PC-3 (cell line): Measurements from ENCODE around the gene SLC6A16. TPM values are rescaled to one million over a fixed set of nuclear protein-coding genes. Genes with fewer than 3 reads are reported as not detected.

Experiments
- ATAC-seq: fragments of 200-7000 bp; cut with Tn5 transposase; 2 replicates; pipeline ENCODE4 v1.9.1; 2020; ENCODE audit warnings: mild to moderate bottlenecking, moderate library complexity
- BruUV-seq: library from RNA; stranded (reverse); fragments of 400-500 nt; replicated peaks from 2 replicates; lab custom pipeline; 2021; lab: Mats Ljungman, UMichigan
- CTCF ChIA-PET: fragments of 300-600 bp; sonication (Branson Sonifier 250); formaldehyde crosslinking; loops from one replicate; lab custom pipeline; 2022; ENCODE audit warnings: antibody characterized with exemption; lab: Charles Lee
- POLR2A ChIA-PET: fragments of 300-600 bp; sonication (Branson Sonifier 250); formaldehyde crosslinking; loops from one replicate; lab custom pipeline; 2022; ENCODE audit warnings: antibody characterized with exemption; ENCODE audit not compliant: unreplicated experiment; lab: Charles Lee
- DNase-seq: peaks from one replicate; pipeline ENCODE4 v3.0.0-alpha.2; 2015
- H2AFZ ChIP-seq: fragments of 300-600 bp; sonication (generic); 2 replicates; pipeline ENCODE4 v1.6.0; 2016; ENCODE audit warnings: antibody characterized with exemption, low read length
- H3F3A ChIP-seq: fragments of 300-600 bp; sonication (generic); one replicate; pipeline ENCODE4 v1.6.0; 2017; ENCODE audit warnings: antibody characterized with exemption, low read length, control low read depth, mild to moderate bottlenecking; ENCODE audit not compliant: unreplicated experiment
- H3K27ac ChIP-seq: fragments of 300-600 bp; sonication (generic); 2 replicates; pipeline ENCODE4 v1.5.1; 2016; ENCODE audit warnings: mild to moderate bottlenecking, low read length
- H3K27me3 ChIP-seq: fragments of 300-600 bp; sonication (generic); 2 replicates; pipeline ENCODE4 v1.6.1; 2016; ENCODE audit warnings: low read length, mixed read lengths
- H3K36me3 ChIP-seq: fragments of 300-600 bp; sonication (generic); 2 replicates; pipeline ENCODE4 v1.6.1; 2016; ENCODE audit warnings: low read depth, mixed run types, low read length, mixed read lengths
- H3K4me1 ChIP-seq: fragments of 300-600 bp; sonication (generic); 2 replicates; pipeline ENCODE4 v1.5.1; 2016; ENCODE audit warnings: low read length; ENCODE audit not compliant: insufficient read depth
- H3K4me2 ChIP-seq: fragments of 300-600 bp; sonication (generic); 2 replicates; pipeline ENCODE4 v1.6.0; 2016; ENCODE audit warnings: low read length
- H3K4me3 ChIP-seq: fragments of 300-600 bp; sonication (generic); 2 replicates; pipeline ENCODE4 v1.5.1; 2016; ENCODE audit warnings: mild to moderate bottlenecking, low read length, mixed read lengths
- H3K79me2 ChIP-seq: fragments of 300-600 bp; sonication (generic); 2 replicates; pipeline ENCODE4 v1.6.1; 2017; ENCODE audit warnings: low read length, mixed read lengths
- H3K9ac ChIP-seq: fragments of 300-600 bp; sonication (generic); 2 replicates; pipeline ENCODE4 v1.6.0; 2016; ENCODE audit warnings: mild to moderate bottlenecking, low read length
- H3K9me2 ChIP-seq: fragments of 300-600 bp; sonication (generic); replicated peaks from 2 replicates; pipeline ENCODE4 v1.6.1; 2016; ENCODE audit warnings: mixed run types, low read length, mixed read lengths
- H3K9me3 ChIP-seq: fragments of 300-600 bp; sonication (generic); 2 replicates; pipeline ENCODE4 v1.6.1; 2016; ENCODE audit warnings: low read length, mixed read lengths
- H4K20me1 ChIP-seq: fragments of 300-600 bp; sonication (generic); 2 replicates; pipeline ENCODE4 v1.6.1; 2016; ENCODE audit warnings: low read length, mixed read lengths
- EZH2 ChIP-seq: fragments of 300-600 bp; sonication (generic); IDR thresholded peaks from one replicate; pipeline ENCODE4 v1.6.1; 2017; ENCODE audit warnings: antibody characterized with exemption, mild to moderate bottlenecking, low read length; ENCODE audit not compliant: unreplicated experiment
- EZH2phosphoT487 ChIP-seq: fragments of 300-600 bp; sonication (generic); IDR thresholded peaks from 2 replicates; pipeline ENCODE4 v1.6.1; 2018; ENCODE audit warnings: mild to moderate bottlenecking, antibody characterized with exemption, low read length, borderline replicate concordance
- intact Hi-C: fragments of 100-400 bp; cut with micrococcal nuclease; formaldehyde crosslinking; loops from 2 replicates; pipeline ENCODE4 v1.9.0; 2023
- total RNA-seq: library from RNA; depleted of rRNA; stranded (reverse); fragments of >200 nt; gene quantifications from 2 replicates; pipeline ENCODE4 v1.2.3, GENCODE V29; 2014
- TF ChIP-seq, protein P1 (sequence below): fragments of 300-600 bp; sonication (generic); conservative IDR thresholded peaks from 2 replicates; pipeline ENCODE4 v1.5.1; 2017; ENCODE audit warnings: antibody characterized with exemption, low read depth, mild to moderate bottlenecking, low read length

SLC6A16 gene
- total RNA-seq, 1 experiment from 2014 or later, result not detected

GRCh38 chr19:49244256-49244655 is 80.7 kb downstream of the SLC6A16 start:
- TF ChIP-seq EZH2 (no peak), EZH2phosphoT487 (no peak)
- TF ChIP-seq, protein P1, sequence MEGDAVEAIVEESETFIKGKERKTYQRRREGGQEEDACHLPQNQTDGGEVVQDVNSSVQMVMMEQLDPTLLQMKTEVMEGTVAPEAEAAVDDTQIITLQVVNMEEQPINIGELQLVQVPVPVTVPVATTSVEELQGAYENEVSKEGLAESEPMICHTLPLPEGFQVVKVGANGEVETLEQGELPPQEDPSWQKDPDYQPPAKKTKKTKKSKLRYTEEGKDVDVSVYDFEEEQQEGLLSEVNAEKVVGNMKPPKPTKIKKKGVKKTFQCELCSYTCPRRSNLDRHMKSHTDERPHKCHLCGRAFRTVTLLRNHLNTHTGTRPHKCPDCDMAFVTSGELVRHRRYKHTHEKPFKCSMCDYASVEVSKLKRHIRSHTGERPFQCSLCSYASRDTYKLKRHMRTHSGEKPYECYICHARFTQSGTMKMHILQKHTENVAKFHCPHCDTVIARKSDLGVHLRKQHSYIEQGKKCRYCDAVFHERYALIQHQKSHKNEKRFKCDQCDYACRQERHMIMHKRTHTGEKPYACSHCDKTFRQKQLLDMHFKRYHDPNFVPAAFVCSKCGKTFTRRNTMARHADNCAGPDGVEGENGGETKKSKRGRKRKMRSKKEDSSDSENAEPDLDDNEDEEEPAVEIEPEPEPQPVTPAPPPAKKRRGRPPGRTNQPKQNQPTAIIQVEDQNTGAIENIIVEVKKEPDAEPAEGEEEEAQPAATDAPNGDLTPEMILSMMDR, result no peak
- H3K9me2 ChIP-seq, result no peaks in the 10 kb centered on the region
- ChIA-PET CTCF (no interaction called here), POLR2A (no interaction called here)
- H4K20me1 ChIP-seq, result no peaks in the 10 kb centered on the region
- no peaks in the 10 kb centered on the region for H3K4me1 ChIP-seq
- no peaks in the 10 kb centered on the region for H3K79me2 ChIP-seq
- no peaks in the 10 kb centered on the region for H3K36me3 ChIP-seq
- intact Hi-C loops, result no loop called here
- DNase-seq, result no peak
- BruUV-seq, result no TSS peak
- H2AFZ ChIP-seq, result no peak overlapping the region
- H3K4me2 ChIP-seq, result no peak overlapping the region
- ATAC-seq, result no peak
- H3K9ac ChIP-seq, result no peak overlapping the region
- no peak overlapping the region for H3K27ac ChIP-seq
- no peaks in the 10 kb centered on the region for H3K9me3 ChIP-seq
- H3K4me3 ChIP-seq, result no peak overlapping the region
- H3K27me3 ChIP-seq, result no peaks in the 10 kb centered on the region
- H3F3A ChIP-seq, result no peaks in the 10 kb centered on the region

GRCh38 chr19:49243726-49244125 is 81.3 kb downstream of the SLC6A16 start:
- intact Hi-C loops, result no loop called here
- H4K20me1 ChIP-seq, result no peaks in the 10 kb centered on the region
- no peaks in the 10 kb centered on the region for H3F3A ChIP-seq
- no peak overlapping the region for H3K9ac ChIP-seq
- H3K4me3 ChIP-seq, result no peak overlapping the region
- H2AFZ ChIP-seq, result no peak overlapping the region
- BruUV-seq, result no TSS peak
- no peak for ATAC-seq
- H3K27me3 ChIP-seq, result no peaks in the 10 kb centered on the region
- no peaks in the 10 kb centered on the region for H3K9me2 ChIP-seq
- no peaks in the 10 kb centered on the region for H3K9me3 ChIP-seq
- no peaks in the 10 kb centered on the region for H3K36me3 ChIP-seq
- no peaks in the 10 kb centered on the region for H3K79me2 ChIP-seq
- CTCF ChIA-PET, result no interaction called here
- no peak overlapping the region for H3K27ac ChIP-seq
- no peak overlapping the region for H3K4me2 ChIP-seq
- POLR2A ChIA-PET, result no interaction called here
- no peak for DNase-seq
- H3K4me1 ChIP-seq, result no peaks in the 10 kb centered on the region
- no peak for TF ChIP-seq EZH2phosphoT487
- TF ChIP-seq EZH2, result no peak
- TF ChIP-seq, protein P1, result no peak

GRCh38 chr19:49243129-49243528 is 81.9 kb downstream of the SLC6A16 start:
- no peaks in the 10 kb centered on the region for H3K4me1 ChIP-seq
- no peaks in the 10 kb centered on the region for H3K9me3 ChIP-seq
- BruUV-seq, result no TSS peak
- intact Hi-C loops, result no loop called here
- ChIA-PET CTCF (no interaction called here), POLR2A (no interaction called here)
- H3K36me3 ChIP-seq, result no peaks in the 10 kb centered on the region
- DNase-seq (no peak), ATAC-seq (no peak)
- H3F3A ChIP-seq, result no peaks in the 10 kb centered on the region
- TF ChIP-seq, protein P1, result no peak
- no peak for TF ChIP-seq EZH2
- TF ChIP-seq EZH2phosphoT487, result no peak
- no peaks in the 10 kb centered on the region for H3K79me2 ChIP-seq
- no peaks in the 10 kb centered on the region for H3K27me3 ChIP-seq
- H3K27ac ChIP-seq, result no peak overlapping the region
- no peak overlapping the region for H3K4me3 ChIP-seq
- H3K4me2 ChIP-seq, result no peak overlapping the region
- H2AFZ ChIP-seq, result no peak overlapping the region
- no peaks in the 10 kb centered on the region for H4K20me1 ChIP-seq
- H3K9ac ChIP-seq, result no peak overlapping the region
- H3K9me2 ChIP-seq, result no peaks in the 10 kb centered on the region
